Activated CD8-positive, alpha-beta memory T cell treated with anti-CD3 and anti-CD28 coated beads, Interleukin-2, amount 50 U/mL, for 24 hours (primary cell): ENCODE measurements around the gene ZFC3H1.

Experiments used
- DNase-seq: peaks from one replicate; pipeline ENCODE4 v3.0.0-alpha.2; 2020; ENCODE audit errors: extremely low read depth

Gene ZFC3H1

GRCh38 chr12:71627438-71628002, 36.1 kb downstream of the ZFC3H1 start:
- DNase-seq = no peak

GRCh38 chr12:71626768-71627167, 36.9 kb downstream of the ZFC3H1 start:
- DNase-seq = no peak

- no peak for DNase-seq
Measured at GRCh38 chr12:71626098-71626497, 37.5 kb downstream of the ZFC3H1 start.

- DNase-seq = no peak
Measured at GRCh38 chr12:71625476-71625875, 38.2 kb downstream of the ZFC3H1 start.

- DNase-seq = no peak
Measured at GRCh38 chr12:71621938-71622337, 41.7 kb downstream of the ZFC3H1 start.

GRCh38 chr12:71610031-71610795, 53.4 kb downstream of the ZFC3H1 start:
- no peak for DNase-seq

GRCh38 chr12:71607494-71608330, 55.9 kb downstream of the ZFC3H1 start:
- DNase-seq = no peak

GRCh38 chr12:71605039-71605438, 58.6 kb downstream of the ZFC3H1 start:
- no peak for DNase-seq

GRCh38 chr12:71602761-71603577, 60.7 kb downstream of the ZFC3H1 start:
- no peak for DNase-seq

- no peak for DNase-seq
Measured at GRCh38 chr12:71601546-71601945, 62.1 kb downstream of the ZFC3H1 start.

GRCh38 chr12:71599210-71599609, 64.4 kb downstream of the ZFC3H1 start:
- DNase-seq = no peak

GRCh38 chr12:71594214-71594948, 69.3 kb downstream of the ZFC3H1 start:
- DNase-seq = no peak

- no peak for DNase-seq
Measured at GRCh38 chr12:71592841-71593240, 70.8 kb downstream of the ZFC3H1 start.

GRCh38 chr12:71591601-71592000, 72.0 kb downstream of the ZFC3H1 start:
- DNase-seq = no peak

- DNase-seq = no peak
Measured at GRCh38 chr12:71589478-71589881, 74.2 kb downstream of the ZFC3H1 start.

- no peak for DNase-seq
Measured at GRCh38 chr12:71587012-71587411, 76.6 kb downstream of the ZFC3H1 start.

GRCh38 chr12:71585218-71585617, 78.4 kb downstream of the ZFC3H1 start:
- DNase-seq = no peak

- DNase-seq = no peak
Measured at GRCh38 chr12:71584356-71584755, 79.3 kb downstream of the ZFC3H1 start.

GRCh38 chr12:71582925-71583324, 80.7 kb downstream of the ZFC3H1 start:
- DNase-seq = no peak

- no peak for DNase-seq
Measured at GRCh38 chr12:71581206-71581605, 82.4 kb downstream of the ZFC3H1 start.

- no peak for DNase-seq
Measured at GRCh38 chr12:71578694-71579258, 84.9 kb downstream of the ZFC3H1 start.
